LoVo (cell line): ENCODE results near the gene CAVIN1.
A peak's percentile ranks its signal among the peaks of the same experiment; 100 is the strongest.
"Not testable (repeated sequence)": the region's sequence is repeated elsewhere in the genome, so short reads cannot be mapped to it uniquely, and the experiment has no call there.

Source experiments
- DNase-seq: peaks from one replicate; pipeline ENCODE4 v3.0.0-alpha.2; 2016; ENCODE audit warnings: low spot score

The CAVIN1 gene

GRCh38 chr17:42378959-42379594 lies 44.0 kb downstream of the CAVIN1 start:
- DNase-seq: peak; percentile 19

- DNase-seq: no peak
Observed at GRCh38 chr17:42378359-42378958, 44.6 kb downstream of the CAVIN1 start.

GRCh38 chr17:42373896-42374295 lies 49.2 kb downstream of the CAVIN1 start:
- no peak for DNase-seq

GRCh38 chr17:42372142-42372541 lies 50.9 kb downstream of the CAVIN1 start:
- DNase-seq: no peak

GRCh38 chr17:42368797-42369561 lies 54.1 kb downstream of the CAVIN1 start:
- DNase-seq: not testable (repeated sequence)

- not testable (repeated sequence) for DNase-seq
Observed at GRCh38 chr17:42368310-42368709, 54.7 kb downstream of the CAVIN1 start.

- not testable (repeated sequence) for DNase-seq
Observed at GRCh38 chr17:42366176-42367023, 56.7 kb downstream of the CAVIN1 start.

GRCh38 chr17:42365136-42365535 lies 57.9 kb downstream of the CAVIN1 start:
- DNase-seq: no peak

GRCh38 chr17:42363767-42364585 lies 59.1 kb downstream of the CAVIN1 start:
- DNase-seq: no peak

- DNase-seq: no peak
Observed at GRCh38 chr17:42363231-42363630, 59.8 kb downstream of the CAVIN1 start.

- DNase-seq: no peak
Observed at GRCh38 chr17:42362245-42362961, 60.7 kb downstream of the CAVIN1 start.

GRCh38 chr17:42361781-42362186 lies 61.3 kb downstream of the CAVIN1 start:
- DNase-seq: peak; percentile 9

GRCh38 chr17:42360388-42360787 lies 62.7 kb downstream of the CAVIN1 start:
- DNase-seq: not testable (repeated sequence)

- no peak for DNase-seq
Observed at GRCh38 chr17:42359133-42359532, 63.9 kb downstream of the CAVIN1 start.

GRCh38 chr17:42358434-42358833 lies 64.6 kb downstream of the CAVIN1 start:
- no peak for DNase-seq

GRCh38 chr17:42354956-42355843 lies 67.9 kb downstream of the CAVIN1 start:
- DNase-seq: no peak
